Measurements from ENCODE around the gene ANGPTL4.

- TF ChIP-seq CTCF (IDR thresholded peaks at IDR 0.05) = no peak
- TF ChIP-seq EZH2 (IDR thresholded peaks at IDR 0.05; ENCODE audit: borderline replicate concordance, insufficient read depth, low read depth, low read length, poor library complexity, severe bottlenecking) = no peak
Measured at GRCh38 chr19:8377598-8377997, 13.6 kb downstream of the ANGPTL4 start.

All from B cell (primary cell).